ENCODE measurements around the gene GPLD1. TPM values are rescaled to one million over a fixed set of nuclear protein-coding genes. Genes with fewer than 3 reads are reported as not detected.
"Not testable (repeated sequence)": the region's sequence is repeated elsewhere in the genome, so short reads cannot be mapped to it uniquely, and the experiment has no call there.

Gene GPLD1
- polyA plus RNA-seq, 3 donors from 2014 or later = 0.06 TPM; not detected in 2

DNA sequence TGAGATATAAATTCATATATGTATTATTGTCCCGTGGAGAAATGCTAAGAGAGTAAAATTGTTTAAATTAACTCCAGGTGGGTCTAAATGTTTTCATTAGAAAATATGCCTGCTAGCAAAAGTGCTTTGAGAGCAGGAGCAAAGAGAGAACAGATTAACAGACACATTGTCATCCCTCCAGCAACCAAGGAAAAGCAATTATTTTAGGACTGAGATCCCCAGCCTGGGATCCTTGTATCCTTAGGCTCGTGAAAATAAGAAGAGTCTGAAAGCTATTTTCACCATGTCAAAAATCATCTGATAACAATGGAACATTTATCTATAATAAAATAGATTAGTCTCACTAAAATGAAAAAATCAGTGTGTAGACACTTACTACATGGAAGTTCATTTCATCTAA is 98.2 kb downstream of the GPLD1 start:
- Mint-ChIP-seq H3K9me3 (no peaks in the 10 kb centered on the region), H3K4me1 (no peaks in the 10 kb centered on the region), H3K36me3 (no peaks in the 10 kb centered on the region), H3K27me3 (ENCODE audit: low read depth in 3 of 3) (peaks cover 0 to 9% (median 2%) of the 10 kb centered on the region in 3 donors), H3K27ac (no peak overlapping the region), H3K4me3 (no peak overlapping the region)
- no peak for DNase-seq

DNA sequence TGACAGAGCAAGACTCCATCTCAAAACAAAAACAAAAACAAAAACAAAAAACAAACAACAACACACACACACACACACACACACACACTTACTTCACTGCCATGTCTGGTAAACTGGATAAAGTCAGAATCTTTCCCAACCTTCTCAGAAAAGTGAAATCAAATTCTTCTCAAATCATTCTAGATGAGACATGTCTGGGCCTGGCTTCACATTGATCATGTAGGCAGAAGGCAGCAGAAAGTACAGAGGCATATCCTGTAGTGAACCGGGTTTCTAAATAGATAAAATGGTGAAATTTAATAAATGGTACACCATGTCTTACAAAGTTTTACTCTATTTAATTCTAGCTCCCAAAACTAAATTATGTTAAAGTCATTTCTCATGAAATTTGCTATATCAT is 101.6 kb downstream of the GPLD1 start:
- peaks cover 0 to 3% (median 2%) of the 10 kb centered on the region in 3 donors for H3K27me3 Mint-ChIP-seq (ENCODE audit: low read depth in 3 of 3)
- H3K4me3 Mint-ChIP-seq = no peak overlapping the region
- H3K9me3 Mint-ChIP-seq = no peaks in the 10 kb centered on the region
- H3K4me1 Mint-ChIP-seq = no peaks in the 10 kb centered on the region
- no peak for DNase-seq
- no peak overlapping the region for H3K27ac Mint-ChIP-seq
- peaks cover 0 to 4% (median 0%) of the 10 kb centered on the region in 3 donors for H3K36me3 Mint-ChIP-seq

DNA sequence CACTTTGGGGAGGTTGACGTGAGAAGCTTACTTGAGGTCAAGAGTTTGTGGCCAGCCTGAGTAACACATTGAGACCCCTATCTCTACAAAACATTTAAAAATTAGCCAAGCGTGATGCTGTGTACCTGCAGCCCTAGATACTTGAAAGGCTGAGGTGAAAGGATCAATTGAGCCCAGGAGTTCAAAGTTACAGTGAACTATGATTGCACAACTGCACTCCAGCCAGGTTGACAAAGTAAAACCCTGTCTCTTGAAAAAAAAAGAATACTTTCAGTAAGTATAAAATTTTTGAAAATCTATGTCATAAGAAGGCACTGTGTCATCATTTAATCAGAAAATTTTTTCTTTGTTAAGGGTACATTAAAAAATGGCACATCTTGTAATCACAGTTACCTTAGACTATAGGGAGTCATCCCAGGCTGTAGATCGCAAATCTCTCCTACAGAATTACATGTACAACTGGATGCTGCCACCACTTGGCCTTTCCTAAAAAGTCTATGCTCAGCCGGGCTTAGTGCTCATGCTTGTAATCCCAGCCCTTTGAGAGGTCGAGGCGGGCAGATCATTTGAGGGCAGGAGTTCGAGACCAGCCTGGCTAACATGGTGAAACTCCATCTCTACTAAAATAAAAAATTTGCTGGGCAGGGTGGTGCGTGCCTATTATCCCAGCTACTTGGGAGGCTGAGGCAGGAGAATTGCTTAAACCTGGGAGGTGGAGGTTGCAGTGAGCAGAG is 103.7 kb downstream of the GPLD1 start:
- Mint-ChIP-seq H3K36me3 (peaks cover 0 to 4% (median 0%) of the 10 kb centered on the region in 3 donors), H3K4me3 (no peak overlapping the region), H3K9me3 (no peaks in the 10 kb centered on the region), H3K27me3 (ENCODE audit: low read depth in 3 of 3) (peaks cover 0 to 6% (median 2%) of the 10 kb centered on the region in 3 donors), H3K4me1 (no peaks in the 10 kb centered on the region), H3K27ac (no peak overlapping the region)
- DNase-seq = no peak

- not testable (repeated sequence) for H3K4me3 Mint-ChIP-seq; DNase-seq; H3K4me1 Mint-ChIP-seq; H3K36me3 Mint-ChIP-seq; H3K9me3 Mint-ChIP-seq; H3K27ac Mint-ChIP-seq; H3K27me3 Mint-ChIP-seq (ENCODE audit: low read depth in 3 of 3)
These were observed 104.8 kb downstream of the GPLD1 start for GRCh38 chr6:24384369-24385130.

DNA sequence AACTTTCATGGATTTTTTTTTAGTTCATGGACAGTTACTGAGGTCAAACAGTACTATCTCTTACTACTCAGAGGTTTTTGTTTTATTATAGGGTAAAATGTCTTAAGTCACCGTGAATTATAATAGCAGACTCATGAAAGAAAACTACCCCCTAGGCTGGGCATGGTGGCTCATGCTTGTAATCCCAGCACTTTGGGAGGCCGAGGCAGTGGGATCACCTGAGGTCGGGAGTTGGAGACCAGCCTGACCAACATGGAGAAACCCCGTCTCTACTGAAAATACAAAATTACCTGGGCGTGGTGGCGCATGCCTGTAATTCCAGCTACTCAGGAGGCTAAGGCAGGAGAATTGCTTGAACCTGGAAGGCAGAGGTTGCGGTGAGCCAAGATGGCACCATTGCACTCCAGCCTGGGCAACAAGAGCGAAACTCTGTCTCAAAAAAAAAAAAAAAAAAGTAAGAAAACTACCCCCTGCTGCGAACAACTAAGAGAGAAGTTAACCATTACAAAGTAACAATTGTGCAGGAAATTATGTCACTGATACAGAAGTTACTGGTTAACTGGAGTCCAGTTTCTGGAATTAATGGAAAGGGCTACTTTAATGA is 106.4 kb downstream of the GPLD1 start:
- H3K27me3 Mint-ChIP-seq (ENCODE audit: low read depth in 3 of 3); H3K4me3 Mint-ChIP-seq; H3K4me1 Mint-ChIP-seq; H3K36me3 Mint-ChIP-seq; H3K9me3 Mint-ChIP-seq; DNase-seq: not testable (repeated sequence)
- H3K27ac Mint-ChIP-seq = peak overlapping the region in 1 of 6 donors; percentile 40

DNA sequence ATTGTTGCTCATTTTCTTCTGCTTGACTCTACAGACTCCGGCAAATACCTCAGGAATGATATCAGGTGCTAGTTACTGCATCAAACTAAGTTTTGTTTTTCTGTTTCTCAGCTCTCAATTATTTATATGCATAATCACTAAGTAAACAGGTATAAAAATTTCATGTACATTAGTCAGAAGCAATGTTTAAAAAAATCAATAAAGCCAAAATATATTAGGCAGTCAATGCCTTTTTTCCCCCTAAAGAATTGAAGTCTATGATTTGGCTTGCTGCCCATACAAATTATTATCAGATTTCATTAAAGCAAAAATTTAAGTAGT is 107.2 kb downstream of the GPLD1 start:
- Mint-ChIP-seq H3K4me3 (no peak overlapping the region), H3K4me1 (no peaks in the 10 kb centered on the region), H3K36me3 (peaks cover 0 to 4% (median 0%) of the 10 kb centered on the region in 3 donors), H3K27ac (no peak overlapping the region), H3K27me3 (ENCODE audit: low read depth in 3 of 3) (peaks cover 2 to 3% (median 2%) of the 10 kb centered on the region in 3 donors), H3K9me3 (peaks cover 0 to 4% (median 0%) of the 10 kb centered on the region in 6 donors)
- no peak for DNase-seq

- no peak overlapping the region for H3K27ac Mint-ChIP-seq
- peaks cover 2 to 5% (median 3%) of the 10 kb centered on the region in 3 donors for H3K27me3 Mint-ChIP-seq (ENCODE audit: low read depth in 3 of 3)
- no peaks in the 10 kb centered on the region for H3K4me1 Mint-ChIP-seq
- no peak overlapping the region for H3K4me3 Mint-ChIP-seq
- no peak for DNase-seq
- H3K9me3 Mint-ChIP-seq = peaks cover 0 to 4% (median 0%) of the 10 kb centered on the region in 6 donors
- peaks cover 0 to 4% (median 0%) of the 10 kb centered on the region in 3 donors for H3K36me3 Mint-ChIP-seq
These were observed 107.7 kb downstream of the GPLD1 start for GRCh38 chr6:24381476-24382219.

GRCh38 chr6:24378473-24379097 is 110.8 kb downstream of the GPLD1 start:
- H3K27ac Mint-ChIP-seq = no peak overlapping the region
- DNase-seq = no peak
- peaks cover 0 to 6% (median 0%) of the 10 kb centered on the region in 6 donors for H3K9me3 Mint-ChIP-seq
- no peak overlapping the region for H3K4me3 Mint-ChIP-seq
- H3K27me3 Mint-ChIP-seq (ENCODE audit: low read depth in 3 of 3) = peaks cover 3 to 5% (median 3%) of the 10 kb centered on the region in 3 donors
- H3K36me3 Mint-ChIP-seq = no peaks in the 10 kb centered on the region
- no peaks in the 10 kb centered on the region for H3K4me1 Mint-ChIP-seq

Other genes starting within 250 kb of the GPLD1 start
- gene DCDC2, start 131.5 kb downstream of the GPLD1 start, polyA plus RNA-seq = not detected
- 10 to 100 TPM; 17.6 to 20.6 (median 17.8) TPM for gene MRS2, start 86.6 kb downstream of the GPLD1 start, polyA plus RNA-seq
- gene ALDH5A1, start 5.4 kb upstream of the GPLD1 start, polyA plus RNA-seq = 1 to 10 TPM; 3.6 to 8.7 (median 6.1) TPM
- gene KIAA0319, start 156.6 kb upstream of the GPLD1 start, polyA plus RNA-seq = not detected
- gene TDP2, start 177.3 kb upstream of the GPLD1 start, polyA plus RNA-seq = 10 to 100 TPM; 40.6 to 49.7 (median 46.5) TPM
- 10 to 100 TPM in 2 of 3 donors, 1 to 10 TPM in 1; 6.2 to 17.1 (median 16.5) TPM for gene ACOT13, start 177.5 kb upstream of the GPLD1 start, polyA plus RNA-seq
- gene C6orf62, start 229.6 kb upstream of the GPLD1 start, polyA plus RNA-seq = 100 to 1,000 TPM in 1 of 3 donors, 10 to 100 TPM in 2; 63.0 to 140 (median 96.4) TPM